GM12878 (cell line): ENCODE results near the gene DCTN2.

ENCODE experiments used
- ESRRA ChIP-seq: IDR thresholded peaks from 2 replicates; pipeline ENCODE4 v1.6.1; 2012; ENCODE audit warnings: mild to moderate bottlenecking, low read length, improper control_type of control experiment
- RAD21 ChIP-seq: IDR thresholded peaks from 2 replicates; pipeline ENCODE4 v1.6.1; 2011; ENCODE audit warnings: mild to moderate bottlenecking, low read depth, low read length, moderate library complexity; ENCODE audit not compliant: insufficient read depth
- TF ChIP-seq, protein P1 (sequence below), 3 experiments: IDR thresholded peaks in 2 of 3; conservative IDR thresholded peaks in 1 of 3; 2 replicates each; pipeline ENCODE4 v1.5.1; 2011; ENCODE audit warnings: low read depth in 3 of 3, low read length in 3 of 3, mild to moderate bottlenecking in 3 of 3, control low read depth in 2 of 3, moderate library complexity in 2 of 3, inconsistent platforms in 1 of 3, mixed read lengths in 1 of 3; ENCODE audit not compliant: control insufficient read depth in 2 of 3, insufficient read depth in 1 of 3; ENCODE audit errors: extremely low read depth in 1 of 3
- TF ChIP-seq, protein P2 (sequence below): IDR thresholded peaks from 2 replicates; pipeline ENCODE4 v1.6.1; 2011; ENCODE audit warnings: low read depth, low read length, improper control_type of control experiment, borderline replicate concordance

DNA sequence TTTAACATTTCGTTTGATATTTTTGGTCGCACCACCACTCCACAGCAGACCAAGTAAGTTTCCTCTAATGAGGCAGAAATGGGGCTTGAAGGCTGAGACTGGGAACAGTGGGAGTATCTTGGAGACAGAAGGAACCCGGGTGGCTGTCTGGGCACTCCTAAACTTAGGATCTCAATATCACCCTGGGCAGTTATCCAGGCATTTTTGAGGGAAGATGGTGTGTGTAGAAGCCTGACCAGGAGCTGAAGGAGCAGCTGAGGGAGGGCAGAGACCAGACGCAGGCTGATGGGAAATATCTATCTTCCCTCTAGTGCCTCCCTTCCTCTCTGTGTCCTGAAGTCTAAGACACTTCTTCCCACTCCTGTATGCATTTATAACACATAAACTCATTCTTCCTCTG, 48.4 kb downstream of the DCTN2 start:
- TF ChIP-seq, protein P1, sequence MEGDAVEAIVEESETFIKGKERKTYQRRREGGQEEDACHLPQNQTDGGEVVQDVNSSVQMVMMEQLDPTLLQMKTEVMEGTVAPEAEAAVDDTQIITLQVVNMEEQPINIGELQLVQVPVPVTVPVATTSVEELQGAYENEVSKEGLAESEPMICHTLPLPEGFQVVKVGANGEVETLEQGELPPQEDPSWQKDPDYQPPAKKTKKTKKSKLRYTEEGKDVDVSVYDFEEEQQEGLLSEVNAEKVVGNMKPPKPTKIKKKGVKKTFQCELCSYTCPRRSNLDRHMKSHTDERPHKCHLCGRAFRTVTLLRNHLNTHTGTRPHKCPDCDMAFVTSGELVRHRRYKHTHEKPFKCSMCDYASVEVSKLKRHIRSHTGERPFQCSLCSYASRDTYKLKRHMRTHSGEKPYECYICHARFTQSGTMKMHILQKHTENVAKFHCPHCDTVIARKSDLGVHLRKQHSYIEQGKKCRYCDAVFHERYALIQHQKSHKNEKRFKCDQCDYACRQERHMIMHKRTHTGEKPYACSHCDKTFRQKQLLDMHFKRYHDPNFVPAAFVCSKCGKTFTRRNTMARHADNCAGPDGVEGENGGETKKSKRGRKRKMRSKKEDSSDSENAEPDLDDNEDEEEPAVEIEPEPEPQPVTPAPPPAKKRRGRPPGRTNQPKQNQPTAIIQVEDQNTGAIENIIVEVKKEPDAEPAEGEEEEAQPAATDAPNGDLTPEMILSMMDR (IDR thresholded peaks at IDR 0.05 in 2 of 3, conservative IDR thresholded peaks at IDR 0.05 in 1 of 3; ENCODE audit: control insufficient read depth in 2 of 3, extremely low read depth in 1 of 3, insufficient read depth in 1 of 3, low read depth in 3 of 3, low read length in 3 of 3), result no peak
- no peak for TF ChIP-seq RAD21
- no peak for TF ChIP-seq ESRRA
- TF ChIP-seq, protein P2, sequence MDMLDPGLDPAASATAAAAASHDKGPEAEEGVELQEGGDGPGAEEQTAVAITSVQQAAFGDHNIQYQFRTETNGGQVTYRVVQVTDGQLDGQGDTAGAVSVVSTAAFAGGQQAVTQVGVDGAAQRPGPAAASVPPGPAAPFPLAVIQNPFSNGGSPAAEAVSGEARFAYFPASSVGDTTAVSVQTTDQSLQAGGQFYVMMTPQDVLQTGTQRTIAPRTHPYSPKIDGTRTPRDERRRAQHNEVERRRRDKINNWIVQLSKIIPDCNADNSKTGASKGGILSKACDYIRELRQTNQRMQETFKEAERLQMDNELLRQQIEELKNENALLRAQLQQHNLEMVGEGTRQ, result no peak
